K562 (cell line): ENCODE data around the gene ZSCAN29. TPM values are rescaled to one million over a fixed set of nuclear protein-coding genes. Genes with fewer than 3 reads are reported as not detected.

Source experiments
- ARID2 ChIP-seq: fragments of 450-650 bp; IDR thresholded peaks from 2 replicates; pipeline ENCODE4 v1.6.1; 2017; ENCODE audit warnings: antibody characterized with exemption, mild to moderate bottlenecking
- ATF1 ChIP-seq, 2 experiments: fragments of 450-650 bp in 1 of 2; IDR thresholded peaks; 2 replicates each; pipeline ENCODE4 v1.6.1; 2016; ENCODE audit warnings: missing compliant biosample characterization in 1 of 2, missing genetic modification characterization in 1 of 2
- BRF1 ChIP-seq: IDR thresholded peaks from 3 replicates; pipeline ENCODE4 v1.6.1; 2011; ENCODE audit warnings: borderline replicate concordance, mild to moderate bottlenecking; ENCODE audit not compliant: insufficient read length; ENCODE audit errors: extremely low read depth
- CBFA2T2 ChIP-seq: fragments of 450-650 bp; conservative IDR thresholded peaks from 2 replicates; pipeline ENCODE4 v1.6.1; 2017; ENCODE audit warnings: mild to moderate bottlenecking
- CBFB ChIP-seq: sonication (generic); formaldehyde crosslinking; IDR thresholded peaks from 2 replicates; pipeline ENCODE4 v1.4.0; 2020; ENCODE audit warnings: mild to moderate bottlenecking, missing genetic modification reagents
- CBX3 ChIP-seq, 2 experiments: IDR thresholded peaks; 1 replicate in 1 of 2; 2 replicates in 1 of 2; pipeline ENCODE4 v1.6.1; 2012; ENCODE audit warnings: inconsistent platforms in 2 of 2, low read length in 2 of 2, borderline replicate concordance in 1 of 2, control low read depth in 1 of 2
- CREB3 ChIP-seq: fragments of 450-650 bp; conservative IDR thresholded peaks from 2 replicates; pipeline ENCODE4 v1.6.1; 2016; ENCODE audit warnings: missing genetic modification characterization, low read depth, mild to moderate bottlenecking, missing compliant biosample characterization, moderate library complexity
- E2F3 ChIP-seq: fragments of 250-450 bp; sonication (Bioruptor Pico); IDR thresholded peaks from 2 replicates; pipeline ENCODE4 v1.4.0; 2020; ENCODE audit warnings: mild to moderate bottlenecking
- FOXK1 ChIP-seq: sonication (generic); formaldehyde crosslinking; IDR thresholded peaks from 2 replicates; pipeline ENCODE4 v1.8.0; 2022; ENCODE audit warnings: missing genetic modification reagents, mild to moderate bottlenecking, borderline replicate concordance
- FOXK2 ChIP-seq, 2 experiments: fragments of 450-650 bp; IDR thresholded peaks in 1 of 2; conservative IDR thresholded peaks in 1 of 2; 2 replicates each; pipeline ENCODE4 v1.6.1; 2016; ENCODE audit warnings: low read depth in 2 of 2, mild to moderate bottlenecking in 1 of 2
- HIVEP1 ChIP-seq: fragments of 250-450 bp; sonication (Bioruptor Pico); IDR thresholded peaks from 2 replicates; pipeline ENCODE4 v1.4.0; 2020; ENCODE audit warnings: mild to moderate bottlenecking
- HSF4 ChIP-seq: fragments of 250-450 bp; sonication (Bioruptor Pico); IDR thresholded peaks from 2 replicates; pipeline ENCODE4 v2.1.2; 2022; ENCODE audit warnings: mild to moderate bottlenecking, moderate library complexity, borderline replicate concordance
- MTA2 ChIP-seq: fragments of 450-650 bp; IDR thresholded peaks from 2 replicates; pipeline ENCODE4 v1.6.1; 2016; ENCODE audit warnings: low read depth
- MTF1 ChIP-seq: fragments of 250-450 bp; sonication (Bioruptor Pico); IDR thresholded peaks from 2 replicates; pipeline ENCODE4 v1.9.0; 2021; ENCODE audit warnings: moderate library complexity, mild to moderate bottlenecking, inconsistent platforms, borderline replicate concordance
- POLR2A ChIP-seq: fragments of 450-650 bp; conservative IDR thresholded peaks from 2 replicates; pipeline ENCODE4 v1.6.1; 2016
- POLR2AphosphoS5 ChIP-seq: IDR thresholded peaks from 2 replicates; pipeline ENCODE4 v1.6.1; 2011; ENCODE audit warnings: mild to moderate bottlenecking, low read depth, low read length, moderate library complexity; ENCODE audit not compliant: control insufficient read depth, insufficient read depth
- RCOR1 ChIP-seq, 2 experiments: IDR thresholded peaks; 2 replicates each; pipeline ENCODE4 v1.6.1; 2012; ENCODE audit warnings: low read depth in 2 of 2, low read length in 2 of 2, borderline replicate concordance in 1 of 2, improper control_type of control experiment in 1 of 2
- SFPQ ChIP-seq: fragments of 200-400 bp; formaldehyde crosslinking; IDR thresholded peaks from 2 replicates; pipeline ENCODE4 v1.6.1; 2017; ENCODE audit warnings: mild to moderate bottlenecking, low read depth, low read length, moderate library complexity
- SLC30A9 ChIP-seq: fragments of 250-450 bp; sonication (Bioruptor Pico); IDR thresholded peaks from 2 replicates; pipeline ENCODE4 v1.8.0; 2022; ENCODE audit warnings: mild to moderate bottlenecking, moderate library complexity
- SNRNP70 ChIP-seq: fragments of 200-400 bp; formaldehyde crosslinking; optimal IDR thresholded peaks from 2 replicates; pipeline ENCODE3; 2017; ENCODE audit warnings: low read depth, low read length
- USF1 ChIP-seq: sonication (generic); formaldehyde crosslinking; IDR thresholded peaks from 2 replicates; pipeline ENCODE4 v1.9.0; 2022; ENCODE audit warnings: mild to moderate bottlenecking, missing genetic modification reagents
- ZBTB7A ChIP-seq: IDR thresholded peaks from 2 replicates; pipeline ENCODE4 v1.6.1; 2011; ENCODE audit warnings: low read depth, mild to moderate bottlenecking, low read length, moderate library complexity, borderline replicate concordance; ENCODE audit not compliant: control insufficient read depth
- ZNF121 ChIP-seq: sonication (generic); formaldehyde crosslinking; conservative IDR thresholded peaks from 2 replicates; pipeline ENCODE4 v1.8.0; 2022; ENCODE audit warnings: missing genetic modification reagents
- polyA plus RNA-seq, 8 experiments: library from polyadenylated mRNA; depleted of rRNA in 4 of 8; stranded (reverse) in 5 of 8; unstranded in 3 of 8; fragments of >200 nt; fragmentation: Nextera tagmentation in 2 of 8; fragmentation: Illumina TruSeq in 1 of 8; extraction: Ambion mirVana in 2 of 8; extraction: Trizol in 1 of 8; gene quantifications; 2 replicates each; pipeline versions ENCODE4 v1.2.1 to v1.2.3, GENCODE V29; 2011 to 2014; ENCODE audit warnings: inconsistent platforms in 1 of 8, missing spikeins in 1 of 8
- total RNA-seq, 7 experiments: library from RNA; depleted of rRNA in 6 of 7; stranded (reverse); fragments of >200 nt in 6 of 7; fragmentation: Illumina TruSeq in 2 of 7; extraction: Trizol in 2 of 7; gene quantifications; 2 replicates each; pipeline versions ENCODE4 v1.2.1 to v1.2.3, GENCODE V29; 2011 to 2021; ENCODE audit warnings: low replicate concordance in 1 of 7

ZSCAN29 gene
- total and polyA plus RNA-seq, 9 of the 15 experiments (the other 6 are each of a cell fraction or from before 2014, with no cell fraction given) = 2.5 to 28.6 (median 19.7) TPM

- no peak for TF ChIP-seq MTF1
- peak; percentile 44; the same call in 1 of the 2 replicates for TF ChIP-seq FOXK1 (CRISPR knock-in tag)
- TF ChIP-seq USF1 (CRISPR knock-in tag) = no peak; the same call in 1 of the 2 replicates
- peak; percentile 73; the same call in 1 of the 2 replicates for TF ChIP-seq ZBTB7A
- TF ChIP-seq CBFA2T2 = no peak
- TF ChIP-seq ZNF121 (CRISPR knock-in tag) = no peak
- peak in 1 of 2 experiments; percentile 52; a peak in 2 of 4 replicates for TF ChIP-seq RCOR1 (IDR thresholded peaks at IDR 0.05; ENCODE audit: borderline replicate concordance in 1 of 2, low read depth in 2 of 2, low read length in 2 of 2)
- TF ChIP-seq ARID2 = no peak
- TF ChIP-seq HSF4 (CRISPR knock-in tag) = no peak
- TF ChIP-seq SLC30A9 (CRISPR knock-in tag) = no peak
- no peak for TF ChIP-seq HIVEP1
- TF ChIP-seq CREB3 = no peak
- peak; percentile 90 for TF ChIP-seq POLR2A
- no peak for TF ChIP-seq CBX3 (IDR thresholded peaks at IDR 0.05; ENCODE audit: borderline replicate concordance in 1 of 2, low read length in 2 of 2)
- peak; percentile 71; the same call in 1 of the 2 replicates for TF ChIP-seq POLR2AphosphoS5
- no peak for TF ChIP-seq CBFB (CRISPR knock-in tag)
- no peak for TF ChIP-seq BRF1
- TF ChIP-seq SNRNP70 = no peak
- TF ChIP-seq FOXK2 (conservative IDR thresholded peaks at IDR 0.05 in 1 of 2, IDR thresholded peaks at IDR 0.05 in 1 of 2; ENCODE audit: low read depth in 2 of 2) = peak; percentile 32 to 56; a peak in 1 of 4 replicates
- peak; percentile 69 for TF ChIP-seq E2F3 (CRISPR knock-in tag)
- no peak; the same call in 1 of the 2 replicates for TF ChIP-seq MTA2
- TF ChIP-seq ATF1 (CRISPR knock-in tag; IDR thresholded peaks at IDR 0.05) = no peak
- TF ChIP-seq ATF1 (tag; IDR thresholded peaks at IDR 0.05) = 0 out of 2 replicates have a peak, but pooled peaks have one; percentile 42
- no peak for TF ChIP-seq SFPQ
Observed at GRCh38 chr15:43370975-43371974, at the start of gene ZSCAN29, which contains the start of gene TUBGCP4 (continued).
